HG03039 (cell line): Measurements from ENCODE around the gene PRKCH.
A peak's percentile ranks its signal among the peaks of the same experiment; 100 is the strongest.

Source experiments
- ATAC-seq: cut with Tn5 transposase; IDR thresholded peaks from one replicate; pipeline ENCODE4 v1.9.1; 2021; ENCODE audit warnings: mild to moderate bottlenecking, moderate library complexity; ENCODE audit not compliant: unreplicated experiment

PRKCH gene

DNA sequence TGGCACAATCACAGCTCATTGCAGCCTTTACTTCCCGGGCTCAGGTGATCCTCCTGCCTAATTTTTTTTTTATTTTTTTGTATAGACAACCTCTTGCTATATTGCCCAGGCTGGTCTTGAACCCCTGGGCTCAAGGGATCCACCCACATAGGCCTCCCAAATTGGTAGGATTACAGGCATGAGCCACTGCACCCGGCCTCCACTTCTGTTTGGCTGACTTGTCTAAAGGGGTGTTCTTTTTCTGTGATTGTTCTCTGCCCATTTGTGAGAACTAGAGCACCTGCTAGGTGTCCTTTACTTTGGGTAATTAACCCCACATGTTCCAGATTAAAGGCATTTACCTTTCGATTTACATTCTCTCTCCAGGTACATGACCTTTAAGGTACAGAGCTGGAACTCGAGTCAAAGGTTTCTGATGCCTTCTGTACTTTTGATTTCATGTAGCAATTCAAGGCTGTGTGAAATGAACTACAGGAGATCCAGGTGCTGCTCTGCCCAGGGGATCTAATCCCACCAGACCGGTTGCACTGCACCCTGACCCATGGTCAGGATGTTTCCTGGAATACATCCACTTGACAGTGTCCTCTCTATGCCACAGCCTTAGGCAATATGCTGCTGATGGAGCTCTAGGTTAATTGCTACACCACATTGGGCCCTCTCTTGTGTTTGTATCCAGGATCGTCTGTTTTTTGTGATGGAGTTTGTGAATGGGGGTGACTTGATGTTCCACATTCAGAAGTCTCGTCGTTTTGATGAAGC is 163.6 kb downstream of the PRKCH start:
- no peak for ATAC-seq

DNA sequence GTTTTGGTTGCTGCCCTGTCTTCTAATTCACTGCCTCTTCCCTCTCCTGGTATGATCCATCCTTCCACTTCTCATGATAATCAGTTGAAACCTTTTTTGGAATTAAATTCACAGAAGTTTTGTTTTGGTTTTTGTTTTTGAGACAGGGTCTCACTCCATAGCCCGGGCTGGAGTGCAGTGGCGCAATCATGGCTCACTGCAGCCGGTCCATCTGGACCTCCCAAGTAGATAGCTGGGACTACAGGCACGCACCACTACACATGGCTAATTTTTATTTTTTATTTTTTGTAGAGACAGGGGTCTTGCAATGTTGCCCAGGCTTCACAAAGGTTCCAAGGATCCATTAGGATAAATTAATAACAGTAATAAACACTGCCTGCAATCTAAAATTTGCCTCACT is 164.3 kb downstream of the PRKCH start:
- ATAC-seq, result no peak

GRCh38 chr14:61486930-61487495 is 165.6 kb downstream of the PRKCH start:
- ATAC-seq, result no peak

DNA sequence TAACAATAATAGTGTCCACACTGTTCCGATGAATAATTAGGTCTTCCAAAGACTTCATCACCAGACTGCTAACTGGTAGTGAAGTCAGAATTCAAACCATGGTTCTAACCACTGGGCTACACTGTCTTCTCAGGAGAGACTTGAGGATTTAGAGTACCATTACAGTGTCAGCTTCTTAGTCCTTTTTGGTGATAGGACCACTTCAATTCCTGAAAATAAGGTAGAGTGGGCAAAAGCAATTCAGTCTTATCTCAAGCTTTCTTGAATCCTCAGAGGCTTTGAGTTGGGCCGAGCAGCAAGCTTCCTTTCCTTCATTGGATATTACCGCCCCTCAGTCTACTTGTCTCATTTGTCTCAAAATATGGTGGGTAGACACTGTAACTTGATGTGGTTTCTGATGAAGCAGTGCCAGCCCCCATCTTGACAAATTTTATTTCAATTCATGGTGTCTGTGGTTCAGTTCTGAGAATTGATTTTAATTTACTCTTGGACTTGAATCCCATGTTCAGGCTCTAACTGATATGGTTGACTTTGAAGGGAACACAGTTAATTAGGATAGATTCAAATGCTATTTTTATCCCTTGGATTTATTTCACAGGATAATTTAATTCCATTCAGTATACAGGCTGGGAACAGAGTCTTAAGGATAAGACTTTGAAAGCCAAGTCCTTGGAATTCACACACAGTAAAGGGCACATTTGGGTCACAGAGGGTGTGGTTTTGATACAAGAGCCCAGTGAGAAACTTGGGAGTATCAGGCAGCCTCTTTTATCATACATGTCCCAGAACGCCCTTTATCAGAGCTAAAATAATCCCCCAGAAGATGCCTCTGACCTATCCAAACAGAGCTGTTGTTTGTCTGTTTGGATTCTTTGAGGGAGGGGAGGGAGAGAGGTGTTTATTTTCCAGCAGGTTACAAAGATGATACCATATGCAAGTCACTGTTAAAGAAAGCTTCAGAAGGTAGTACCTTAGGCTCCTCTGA is 167.3 kb downstream of the PRKCH start:
- no peak for ATAC-seq

- no peak for ATAC-seq
Measured at GRCh38 chr14:61489512-61489911, 168.1 kb downstream of the PRKCH start.

- no peak for ATAC-seq
Measured at GRCh38 chr14:61489932-61490331, 168.6 kb downstream of the PRKCH start.

- no peak for ATAC-seq
Measured at GRCh38 chr14:61491224-61491623, 169.8 kb downstream of the PRKCH start.

GRCh38 chr14:61491876-61492434 is 170.6 kb downstream of the PRKCH start:
- ATAC-seq, result no peak

GRCh38 chr14:61492474-61492873 is 171.1 kb downstream of the PRKCH start:
- ATAC-seq, result no peak

DNA sequence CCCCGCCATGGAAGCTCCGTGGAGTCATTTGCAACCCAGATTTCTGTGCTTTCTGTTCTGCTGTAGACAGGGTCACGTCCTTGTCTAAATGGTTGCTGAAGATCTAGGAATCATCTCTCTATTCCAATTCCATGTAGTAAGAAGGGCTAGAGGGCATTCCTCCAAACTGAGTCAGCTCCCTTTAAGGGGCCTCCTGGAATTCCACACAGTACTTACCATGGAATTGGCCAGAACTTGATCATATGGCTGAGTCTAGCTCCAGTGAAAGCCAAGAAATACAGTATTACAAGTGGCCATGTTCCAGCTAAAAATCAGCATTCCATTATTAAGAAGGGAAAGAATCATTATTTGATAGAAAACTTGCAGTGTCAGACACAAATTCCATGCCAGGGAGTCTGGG is 171.9 kb downstream of the PRKCH start:
- no peak for ATAC-seq

GRCh38 chr14:61494018-61494417 is 172.6 kb downstream of the PRKCH start:
- no peak for ATAC-seq

DNA sequence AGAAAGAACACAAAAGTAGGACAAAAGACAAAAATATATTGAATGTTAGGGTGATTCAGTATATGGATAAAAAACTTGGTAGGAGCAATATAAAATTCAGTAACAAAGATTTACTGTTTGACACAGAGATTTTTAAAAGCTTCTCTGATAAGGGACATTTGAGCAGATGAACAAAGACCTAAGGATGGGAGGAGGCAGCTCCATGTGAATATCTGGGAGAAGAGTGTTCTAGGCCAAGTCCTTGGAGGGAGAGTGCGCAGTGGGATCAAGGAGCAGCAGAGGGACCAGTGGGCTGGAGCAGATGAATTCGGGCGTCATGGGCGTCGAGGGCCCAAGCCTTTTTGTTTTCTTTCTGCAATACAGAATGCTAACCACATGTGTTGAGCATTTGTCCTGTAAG is 174.4 kb downstream of the PRKCH start:
- no peak for ATAC-seq

DNA sequence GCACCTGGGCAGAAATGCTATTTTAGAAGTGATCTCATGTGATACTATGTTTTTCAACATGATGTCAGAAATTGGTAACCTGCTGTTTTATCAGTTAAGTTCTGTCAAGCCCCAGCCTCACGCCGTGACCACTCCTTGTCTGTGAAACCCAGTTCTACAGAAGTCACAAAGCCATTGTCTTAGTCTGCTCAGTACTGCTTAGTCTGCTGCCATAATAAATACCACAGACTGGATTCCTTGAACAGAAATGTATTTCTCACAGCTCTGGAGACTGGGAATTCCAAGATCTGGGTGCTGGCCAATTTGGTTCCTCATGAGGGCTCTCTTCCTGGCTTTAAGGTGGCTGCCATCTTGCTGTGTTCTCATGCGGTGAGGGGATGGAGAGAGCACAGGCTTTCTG is 176.9 kb downstream of the PRKCH start:
- no peak for ATAC-seq

DNA sequence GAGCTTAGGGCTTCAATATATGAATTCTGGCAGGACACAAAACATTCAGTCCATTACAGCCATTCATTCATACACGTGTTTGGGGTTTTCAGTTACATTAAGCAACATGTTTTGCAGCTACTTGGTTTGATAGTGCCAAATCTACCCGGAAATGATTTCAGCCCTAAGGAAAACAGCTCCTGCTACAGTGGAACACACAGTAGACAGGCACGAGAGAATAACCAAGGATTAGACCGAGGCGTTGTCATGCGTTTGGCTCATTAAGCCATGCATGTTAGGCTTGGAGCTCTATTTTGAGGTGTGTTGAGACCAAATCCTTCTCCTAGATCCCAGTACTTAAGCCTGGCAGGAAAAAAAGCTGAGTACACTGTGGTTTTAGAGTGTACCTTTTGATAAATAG is 177.4 kb downstream of the PRKCH start:
- no peak for ATAC-seq

DNA sequence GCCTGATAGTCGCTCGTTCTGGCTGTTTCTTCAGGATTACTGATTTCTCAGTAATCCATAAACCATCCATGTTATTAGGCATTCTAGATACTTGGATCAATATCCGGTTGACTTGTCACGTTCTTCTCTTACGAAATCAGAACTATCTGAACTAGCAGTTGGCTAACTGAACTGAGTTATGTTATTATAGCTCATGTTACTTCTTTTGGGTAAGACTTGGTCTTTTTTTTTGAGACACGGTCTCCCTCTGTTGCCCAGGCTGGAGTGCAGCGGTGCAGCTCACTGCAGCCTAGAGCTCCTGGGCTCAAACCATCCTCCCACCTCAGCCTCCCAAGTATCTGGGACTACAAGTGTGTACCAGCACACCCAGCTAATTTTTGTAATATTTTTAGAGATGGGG is 178.6 kb downstream of the PRKCH start:
- ATAC-seq, result no peak

DNA sequence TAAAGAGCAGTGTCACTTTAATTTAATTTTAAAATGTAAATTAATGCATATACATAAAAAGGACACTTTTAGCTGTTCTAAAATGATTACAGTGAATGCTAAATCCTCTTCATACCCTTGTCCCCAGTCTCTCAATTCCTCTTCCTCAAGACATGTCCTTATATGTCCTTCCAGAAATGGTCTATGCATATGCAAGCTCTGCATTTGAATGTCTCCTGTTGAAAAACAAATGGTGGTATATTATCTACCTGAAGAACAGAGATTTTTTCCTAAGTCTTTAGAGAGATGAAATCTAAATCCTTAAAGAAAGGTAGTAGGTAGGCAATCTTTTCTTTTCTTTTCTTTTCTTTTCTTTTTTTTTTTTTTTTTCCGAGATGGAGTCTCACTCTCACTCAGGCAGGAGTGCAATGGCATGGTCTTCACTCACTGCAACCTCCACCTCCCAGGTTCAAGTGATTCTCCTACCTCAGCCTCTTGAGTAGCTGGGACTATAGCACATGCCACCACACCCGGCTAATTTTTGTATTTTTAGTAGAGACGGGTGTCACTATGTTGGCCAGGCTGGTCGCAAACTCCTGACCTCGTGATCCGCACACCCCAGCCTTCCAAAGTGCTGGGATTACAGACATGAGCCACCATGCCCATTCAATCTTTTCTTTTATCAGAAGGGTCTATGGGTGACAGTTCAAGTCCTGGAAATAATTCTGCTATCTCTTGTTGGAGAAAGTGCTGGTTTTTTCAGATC is 180.5 kb downstream of the PRKCH start:
- ATAC-seq, result no peak

DNA sequence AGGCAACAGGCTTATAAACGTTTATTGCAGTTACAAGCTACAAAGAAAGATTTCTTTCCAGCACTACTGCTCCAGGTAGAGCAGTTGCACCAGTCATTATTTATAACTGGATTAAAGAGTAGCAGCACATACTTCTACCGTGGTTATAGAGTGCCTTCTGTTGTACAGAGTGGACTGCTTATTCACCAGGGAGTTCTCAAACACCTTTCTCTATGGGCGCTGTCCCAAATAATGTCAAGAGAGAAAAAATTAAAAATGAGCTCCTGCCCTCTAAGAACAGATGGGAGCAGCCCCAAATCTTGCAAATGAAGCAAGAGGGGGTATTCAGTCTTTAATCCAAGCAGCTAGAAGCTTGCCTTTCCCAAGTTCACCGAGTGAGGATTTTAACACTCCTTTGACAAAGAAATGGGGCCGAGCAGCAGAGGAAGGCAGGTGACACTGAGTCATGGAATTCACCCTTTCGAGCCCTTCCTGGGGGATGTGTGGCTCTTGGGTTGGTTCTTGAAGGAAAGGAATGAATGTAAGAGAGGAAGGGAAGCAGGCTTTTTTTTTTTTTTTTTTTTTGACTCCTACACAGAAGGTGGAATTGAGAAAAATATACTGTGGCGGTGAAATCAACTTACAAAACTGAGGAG is 181.2 kb downstream of the PRKCH start:
- no peak for ATAC-seq

DNA sequence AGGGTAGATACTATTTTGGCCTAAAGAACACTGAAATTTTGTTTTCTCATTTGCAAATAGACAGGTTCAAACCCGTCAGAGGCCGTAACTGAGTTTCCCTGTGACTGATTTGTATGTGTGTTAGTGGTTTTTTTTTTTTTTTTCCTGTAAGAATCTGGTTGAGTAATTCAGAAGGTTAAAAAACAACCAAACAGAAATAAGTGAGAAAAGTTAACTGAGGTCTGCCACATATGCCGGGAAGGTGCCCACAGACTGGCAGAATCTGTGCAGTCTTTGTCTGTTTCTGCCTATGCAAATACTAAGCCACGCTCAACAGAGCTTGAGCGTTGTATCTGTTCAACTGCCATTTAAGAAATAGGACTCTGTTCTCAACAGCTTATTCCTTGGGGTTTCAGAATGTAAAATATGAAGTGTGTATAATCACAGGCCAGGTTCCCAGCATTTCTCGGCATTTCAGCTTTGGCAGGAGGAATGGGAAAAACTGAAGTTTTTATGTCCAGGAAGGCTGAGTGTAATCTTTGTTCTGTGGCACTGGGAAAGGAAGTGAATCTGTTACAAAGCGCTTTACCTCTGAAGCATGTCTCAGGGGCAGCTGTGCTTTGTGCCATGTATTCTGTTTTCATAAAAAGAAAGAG is 181.9 kb downstream of the PRKCH start:
- peak; percentile 69 for ATAC-seq

DNA sequence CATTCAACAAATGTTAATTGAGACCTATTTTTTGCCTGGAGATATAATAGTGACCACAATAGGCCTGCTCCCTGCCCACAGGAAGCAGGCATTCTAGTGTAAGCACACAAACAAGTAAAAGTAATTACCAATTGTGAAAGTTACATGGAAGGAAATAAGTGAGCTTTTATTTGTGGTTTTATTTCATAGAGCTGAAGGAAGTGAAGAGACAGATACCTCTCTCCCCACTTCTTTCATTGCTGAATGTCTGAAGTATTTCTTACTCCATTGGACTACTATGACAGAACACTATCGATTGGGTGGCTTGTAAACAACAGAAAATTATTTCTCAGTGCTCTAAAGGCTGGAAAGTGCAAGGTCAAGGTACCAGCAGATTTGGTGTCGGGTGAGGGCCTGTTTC is 183.5 kb downstream of the PRKCH start:
- no peak for ATAC-seq
